Measurements from ENCODE around the gene PALM3.
A peak's percentile ranks its signal among the peaks of the same experiment; 100 is the strongest.

PALM3 gene

DNA sequence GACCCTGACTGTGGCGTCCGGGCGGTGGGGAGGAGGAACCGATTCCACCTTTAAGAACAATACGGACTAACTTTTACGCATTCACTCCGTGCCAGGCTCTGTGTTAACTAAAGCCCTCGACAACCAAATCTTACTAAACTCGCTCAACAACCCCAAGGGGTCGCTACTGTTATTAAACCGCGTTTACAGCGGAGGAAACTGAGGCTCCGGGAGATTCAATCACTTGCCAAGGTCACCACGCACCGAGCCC lies 27.5 kb upstream of the PALM3 start:
- no peak for DNase-seq (ENCODE audit: low read depth)

DNA sequence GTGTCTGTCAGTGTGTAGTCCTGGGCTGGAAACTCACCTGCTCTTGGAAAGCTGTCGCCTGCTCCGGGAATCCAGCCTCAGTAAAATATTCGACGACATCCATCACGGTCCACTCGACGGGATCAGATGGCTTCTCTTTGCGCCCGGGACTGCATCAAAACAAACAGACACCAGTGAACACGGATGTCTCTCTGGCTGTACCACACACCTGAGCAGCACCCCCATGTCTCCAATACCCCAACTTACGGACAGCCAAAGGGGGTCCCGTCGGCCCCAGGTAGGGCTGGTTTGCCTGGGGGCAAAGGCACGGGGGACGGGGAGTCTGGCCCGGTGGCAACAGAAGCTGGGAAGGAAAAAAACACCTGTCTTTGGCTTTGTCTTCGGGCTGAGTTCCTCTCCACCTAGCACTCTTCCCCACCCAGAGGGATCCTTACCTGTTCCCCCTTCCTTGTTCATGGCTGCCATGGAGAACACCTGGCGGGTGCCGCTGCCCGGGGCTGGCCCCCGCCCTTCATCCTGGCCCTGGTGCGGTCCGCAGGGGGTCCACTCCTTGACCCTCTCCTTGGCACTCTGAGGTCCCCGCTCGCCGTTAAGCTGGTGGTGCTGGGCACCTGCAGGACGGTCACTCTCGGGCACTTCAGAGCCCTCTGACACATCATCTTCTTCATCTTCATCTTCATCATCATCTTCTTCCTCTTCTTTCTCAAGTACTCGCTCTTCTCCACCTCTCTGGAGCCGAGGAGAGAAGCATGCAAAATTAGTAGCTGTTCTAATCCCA lies 26.9 kb upstream of the PALM3 start:
- DNase-seq (ENCODE audit: low read depth) = no peak

DNA sequence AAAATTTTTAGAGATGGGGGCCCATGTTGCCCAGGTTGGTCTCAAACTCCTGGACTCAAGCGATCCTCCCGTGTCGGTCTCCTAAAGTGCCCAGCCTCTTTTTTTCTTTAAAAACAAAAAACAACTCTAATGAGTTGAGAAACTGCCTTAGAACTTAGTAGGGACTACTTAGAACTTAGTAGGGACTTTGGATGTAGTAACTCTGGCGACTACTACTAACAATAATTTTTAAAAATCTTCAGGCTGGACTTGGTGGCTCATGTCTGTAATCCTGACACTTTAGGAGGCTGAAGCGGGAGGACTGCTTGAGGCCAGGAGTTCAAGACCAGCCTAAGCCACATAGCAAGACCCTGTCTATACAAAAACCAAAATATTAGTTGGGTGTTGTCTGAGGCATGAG lies 24.2 kb upstream of the PALM3 start:
- no peak for DNase-seq (ENCODE audit: low read depth)

DNA sequence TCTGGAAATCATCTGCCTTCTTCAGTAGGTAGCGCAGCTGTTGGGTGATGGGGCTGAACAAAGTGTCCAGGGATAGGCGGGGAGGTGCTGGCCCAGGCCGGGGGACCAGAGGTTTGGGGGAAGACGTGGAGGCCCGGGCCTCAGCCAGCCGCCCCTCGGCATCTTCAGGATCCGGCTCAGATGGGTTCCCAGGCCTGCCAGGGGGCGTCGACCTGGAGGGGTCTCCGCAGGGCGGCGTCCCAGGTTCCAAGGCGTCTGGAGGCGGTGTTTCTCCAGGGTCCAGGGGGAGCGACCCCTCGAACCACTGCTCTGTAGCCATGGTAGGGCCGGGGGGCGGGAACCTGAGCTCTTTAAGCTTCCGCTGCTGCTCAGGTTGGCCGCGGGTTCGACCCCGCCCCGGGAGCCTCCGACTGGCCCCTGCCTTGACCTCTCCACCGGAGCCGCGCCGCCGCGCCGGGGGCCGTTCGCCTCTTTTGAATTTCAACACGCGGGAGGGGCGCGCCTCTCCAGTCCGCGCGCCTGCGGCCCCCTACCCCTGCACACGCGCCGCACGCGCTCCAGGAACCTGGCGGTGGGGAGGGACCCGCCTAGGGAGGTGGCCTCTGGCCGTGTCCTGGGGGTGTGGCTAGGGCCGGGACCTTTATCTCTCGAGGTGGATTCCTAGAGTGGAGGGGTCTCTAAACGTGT lies 23.6 kb upstream of the PALM3 start, which contains the start of gene C19orf67:
C19orf67 (minus strand) TSS at position 475 of the 687 bp plus-strand sequence; CDS start at position 319, 156 bp downstream.
- DNase-seq (ENCODE audit: low read depth) = no peak

DNA sequence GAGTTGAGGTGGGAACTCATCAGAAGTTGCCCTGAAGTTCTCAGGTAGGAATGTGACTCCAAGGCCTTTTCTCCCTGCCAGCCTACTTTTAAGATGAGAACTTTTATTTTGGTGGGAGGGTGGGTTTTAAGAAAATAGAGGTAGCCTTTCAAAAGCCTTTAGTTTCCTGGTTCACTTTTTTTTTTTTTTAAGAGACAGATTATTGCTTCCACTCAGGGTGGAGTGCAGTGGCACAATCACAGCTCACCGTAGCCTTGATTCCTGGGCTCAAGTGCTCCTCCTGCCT lies 20.7 kb upstream of the PALM3 start:
- DNase-seq (ENCODE audit: low read depth) = no peak

DNA sequence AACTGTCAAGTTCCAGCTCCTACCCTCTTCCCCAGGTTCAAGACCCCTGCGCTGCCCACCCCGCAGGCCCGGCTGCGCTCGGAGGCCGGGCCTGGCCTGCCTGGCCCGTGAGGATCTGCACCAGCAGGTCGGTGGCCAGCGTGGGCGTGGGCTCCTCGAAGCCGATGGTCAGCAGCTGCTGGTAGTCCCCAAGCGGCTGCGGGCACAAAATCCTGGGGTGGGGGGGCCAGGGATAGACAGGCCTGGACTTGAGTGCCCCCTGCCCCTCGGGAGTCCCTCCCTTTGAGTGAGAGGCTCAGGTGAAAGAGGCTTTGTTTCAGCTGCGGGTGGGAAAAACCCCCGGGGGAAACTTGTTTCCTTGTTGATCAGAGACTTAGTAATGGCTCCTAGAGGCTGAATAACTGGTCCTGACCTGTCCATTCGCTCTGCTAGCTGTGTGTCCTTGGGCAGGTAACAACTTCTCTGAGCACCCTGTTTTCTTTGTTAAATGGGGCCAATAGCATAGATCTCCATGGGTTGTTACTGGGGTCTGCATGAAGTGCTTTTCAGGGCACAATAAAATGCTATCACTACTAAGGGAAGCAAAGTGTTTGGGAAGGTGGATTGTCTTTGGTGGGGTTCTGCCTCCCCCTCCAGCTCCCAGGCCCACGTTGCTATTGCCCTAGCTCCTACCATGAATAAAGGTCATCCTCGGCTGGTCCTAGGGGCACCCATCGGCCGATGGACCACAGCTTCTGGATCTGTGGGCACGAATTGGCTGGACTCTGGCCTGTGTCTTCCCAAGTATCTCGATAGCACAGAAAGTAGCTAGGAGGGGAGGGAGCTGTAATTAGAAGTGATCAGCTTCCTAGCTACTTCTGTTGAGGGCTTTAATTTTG lies 20.2 kb upstream of the PALM3 start:
- no peak for DNase-seq (ENCODE audit: low read depth)

DNA sequence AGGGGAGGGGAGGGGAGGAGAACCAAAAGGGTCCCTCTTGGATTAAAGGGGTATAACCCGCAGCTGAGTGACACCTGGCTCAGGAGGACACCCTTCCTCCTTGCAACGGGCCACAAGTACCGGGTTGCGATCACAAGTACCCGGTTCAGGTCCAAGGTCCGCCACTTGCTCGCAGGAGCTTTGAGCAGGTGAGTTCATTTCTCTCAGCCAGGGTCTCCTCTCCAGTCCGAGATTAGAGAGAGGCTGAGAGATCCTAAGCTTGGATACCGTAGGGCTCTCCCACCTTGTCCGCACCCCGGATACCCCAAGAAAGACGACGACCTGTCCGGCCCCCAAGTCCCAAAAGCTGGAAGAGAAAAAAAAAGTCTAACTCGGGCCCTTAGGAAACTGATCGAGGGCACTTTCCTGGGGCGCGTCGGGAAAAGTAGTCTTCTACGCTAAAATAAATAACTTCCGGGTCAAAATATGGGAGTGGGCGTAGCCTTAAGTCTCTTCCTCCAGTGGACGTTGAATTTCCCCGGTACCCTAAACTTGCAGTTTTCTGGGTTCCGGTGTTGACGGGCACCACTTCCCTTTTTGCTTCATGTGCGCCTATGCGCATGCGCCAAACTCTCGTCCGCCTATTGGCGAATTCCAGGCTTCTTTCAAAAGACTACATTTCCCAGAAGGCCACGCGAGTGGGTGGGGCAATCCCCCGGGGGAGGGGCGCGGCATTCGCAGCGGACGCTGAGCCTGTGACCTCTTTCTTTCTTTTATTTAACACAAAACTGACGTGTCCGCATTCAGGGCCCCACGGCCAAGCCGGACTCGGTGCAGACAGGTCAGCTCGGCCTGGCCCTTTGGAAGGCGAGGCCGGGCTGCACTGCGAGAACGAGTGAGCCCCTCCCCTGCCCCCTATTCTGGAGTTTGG lies 19.3 kb upstream of the PALM3 start:
- peak; percentile 98 for DNase-seq (ENCODE audit: low read depth)

DNA sequence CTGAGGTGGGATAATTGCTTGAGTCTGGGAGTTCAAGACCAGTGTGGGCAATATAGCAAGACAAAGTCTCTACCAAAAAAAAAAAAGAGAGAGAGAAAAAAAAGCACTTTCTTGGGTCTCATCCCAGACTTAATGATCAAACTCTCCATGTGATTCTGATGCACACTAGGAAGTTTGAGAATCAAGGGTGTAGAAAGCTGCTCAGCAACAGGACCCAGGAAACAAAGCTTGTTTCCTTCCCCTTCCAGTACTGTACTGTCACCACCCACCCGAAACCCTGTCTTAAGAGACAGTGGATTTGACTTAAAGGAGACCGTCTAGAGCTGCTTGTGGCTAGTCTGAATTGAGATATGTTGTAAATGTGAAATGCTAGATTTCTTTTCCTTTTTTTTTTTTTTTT lies 16.5 kb upstream of the PALM3 start:
- DNase-seq (ENCODE audit: low read depth) = no peak

DNA sequence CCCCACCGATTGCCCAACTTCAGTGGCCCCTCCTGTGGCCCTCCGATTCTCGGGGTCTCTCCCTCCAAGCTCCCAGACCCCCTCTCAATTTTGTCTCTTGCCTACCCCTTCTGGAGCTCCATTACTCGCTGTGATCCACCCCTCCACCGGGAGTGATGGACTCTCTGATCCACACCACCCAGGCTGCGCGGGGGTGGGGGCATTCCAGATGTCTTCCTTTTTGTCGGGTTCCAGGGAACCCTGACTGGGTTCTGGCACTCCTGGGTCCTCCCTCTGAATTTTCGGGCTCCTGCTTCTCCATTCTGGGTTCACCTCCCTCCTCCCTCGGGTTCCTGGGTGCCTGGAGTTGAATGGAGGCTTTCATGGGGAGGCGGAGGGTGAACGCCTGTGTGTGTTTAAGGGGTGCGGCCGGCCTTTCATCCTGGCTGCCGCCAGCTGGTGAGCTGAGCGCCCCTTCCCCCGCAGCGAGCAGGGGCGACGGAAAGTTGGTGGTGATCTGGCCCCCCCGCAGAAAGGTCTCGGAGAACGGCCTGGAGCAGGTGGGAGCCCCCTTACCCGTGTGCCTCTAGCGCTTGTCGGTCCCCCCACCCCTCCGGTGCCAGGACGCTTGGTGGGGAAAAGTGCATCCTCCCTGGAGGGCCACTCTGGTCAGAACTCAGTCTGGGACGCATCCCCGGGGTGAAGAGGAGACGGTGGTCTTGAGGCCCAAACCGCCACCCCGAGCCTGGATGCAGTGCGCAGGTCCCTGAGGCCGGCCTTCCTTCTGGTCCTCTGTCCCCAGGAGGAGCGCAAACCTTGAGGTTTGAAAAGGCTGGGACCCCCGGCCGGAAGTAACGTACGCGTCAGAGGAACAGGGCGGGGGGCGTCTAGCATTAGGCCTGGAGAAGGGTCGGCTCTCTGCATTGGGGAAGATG lies 12.3 kb upstream of the PALM3 start:
- no peak for DNase-seq (ENCODE audit: low read depth)

DNA sequence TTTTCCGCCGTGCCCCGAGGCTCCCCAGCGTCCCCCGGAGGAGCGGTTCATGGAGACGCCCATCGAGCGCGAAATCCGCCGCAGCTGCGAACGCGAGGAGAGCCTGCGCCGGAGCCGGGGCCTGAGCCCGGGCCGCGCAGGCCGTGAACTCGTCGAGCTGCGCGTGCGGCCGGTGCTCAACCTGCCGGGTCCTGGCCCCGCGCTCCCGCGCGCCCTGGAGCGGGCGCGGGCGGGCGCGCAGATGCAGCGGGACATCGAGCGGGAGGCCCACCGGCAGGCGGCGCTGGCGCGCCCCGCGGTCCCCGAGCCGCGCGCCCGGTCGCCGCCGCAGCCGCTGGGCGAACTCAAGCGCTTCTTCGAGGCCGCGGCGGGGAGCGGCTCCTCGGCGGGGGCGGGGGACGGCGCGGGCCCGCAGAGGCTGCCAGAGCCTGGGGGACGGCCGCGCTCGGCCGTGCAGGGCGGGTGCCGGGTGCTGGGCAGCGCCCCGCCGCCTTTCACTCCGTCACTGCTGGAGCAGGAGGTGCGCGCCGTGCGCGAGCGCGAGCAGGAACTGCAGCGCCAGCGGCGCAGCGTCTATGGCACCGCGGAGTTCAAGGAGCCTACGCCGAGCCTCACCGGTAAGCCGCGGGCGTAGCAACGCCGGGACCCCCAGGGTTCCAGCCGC lies 11.5 kb upstream of the PALM3 start:
- DNase-seq (ENCODE audit: low read depth) = no peak

DNA sequence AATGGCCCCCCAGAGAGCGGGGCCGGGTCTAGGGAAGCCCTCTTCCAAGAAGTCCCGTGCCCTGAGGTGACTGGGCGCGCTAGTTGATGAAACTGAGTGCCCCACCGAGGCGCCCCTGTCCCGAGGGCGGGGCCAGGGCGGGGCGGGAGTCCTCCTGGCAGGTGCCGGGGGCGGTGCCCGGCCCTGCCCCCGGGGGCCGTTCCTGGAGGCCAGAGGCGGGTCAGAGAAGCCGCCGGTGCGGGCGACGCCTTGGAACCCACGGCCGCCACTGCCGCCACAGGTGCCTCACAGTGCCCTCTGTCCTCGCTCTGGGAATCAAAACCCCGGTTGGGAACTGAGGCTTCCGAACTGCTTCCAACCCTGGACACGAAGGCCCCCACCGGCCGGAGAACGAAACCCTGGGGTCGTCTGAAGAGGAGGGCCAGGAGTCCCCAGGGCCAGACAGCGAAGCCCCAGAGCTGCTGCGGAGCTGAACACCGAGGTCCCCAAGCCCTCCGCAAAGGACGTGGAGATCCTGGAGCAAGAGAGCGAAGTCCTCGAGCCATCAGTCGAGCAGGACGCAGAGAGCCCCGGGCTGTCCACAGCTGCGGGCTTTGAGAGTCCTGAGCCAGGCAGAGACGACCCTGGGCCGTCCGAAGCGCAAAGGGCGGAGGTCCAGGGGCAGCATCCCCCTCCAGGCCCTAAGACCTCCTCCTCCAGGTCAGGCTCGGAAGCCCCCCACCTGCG lies 10.8 kb upstream of the PALM3 start, which contains the start of gene MISP3:
MISP3 (plus strand) TSS at position 252 of the 726 bp plus-strand sequence. CDS start 524 bp downstream, outside the sequence.
- DNase-seq (ENCODE audit: low read depth) = no peak

DNA sequence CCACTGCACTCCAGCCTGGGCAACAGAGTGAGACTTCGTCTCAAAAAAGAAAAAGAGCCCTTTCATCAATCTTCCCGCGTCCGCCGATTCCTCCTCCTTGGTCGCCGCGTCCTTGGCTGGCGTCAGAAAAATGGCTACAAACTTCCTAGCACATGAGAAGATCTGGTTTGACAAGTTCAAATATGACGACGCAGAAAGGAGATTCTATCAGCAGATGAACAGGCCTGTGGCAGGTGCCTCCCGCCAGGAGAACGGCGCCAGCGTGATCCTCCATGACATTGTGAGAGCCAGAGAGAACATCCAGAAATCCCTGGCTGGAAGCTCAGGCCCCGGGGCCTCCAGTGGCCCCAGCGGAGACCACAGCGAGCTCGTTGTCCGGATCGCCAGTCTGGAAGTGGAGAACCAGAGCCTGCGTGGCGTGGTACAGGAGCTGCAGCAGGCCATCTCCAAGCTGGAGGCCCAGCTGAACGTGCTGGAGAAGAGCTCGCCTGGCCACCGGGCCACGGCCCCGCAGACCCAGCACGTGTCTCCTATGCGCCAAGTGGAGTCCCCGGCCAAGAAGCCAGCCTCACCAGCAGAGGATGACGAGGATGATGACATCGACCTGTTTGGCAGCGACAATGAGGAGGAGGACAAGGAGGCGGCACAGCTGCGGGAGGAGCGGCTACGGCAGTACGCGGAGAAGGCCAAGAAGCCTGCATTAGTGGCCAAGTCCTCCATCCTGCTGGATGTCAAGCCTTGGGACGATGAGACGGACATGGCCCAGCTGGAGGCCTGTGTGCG lies 8.6 kb upstream of the PALM3 start:
- no peak for DNase-seq (ENCODE audit: low read depth)

DNA sequence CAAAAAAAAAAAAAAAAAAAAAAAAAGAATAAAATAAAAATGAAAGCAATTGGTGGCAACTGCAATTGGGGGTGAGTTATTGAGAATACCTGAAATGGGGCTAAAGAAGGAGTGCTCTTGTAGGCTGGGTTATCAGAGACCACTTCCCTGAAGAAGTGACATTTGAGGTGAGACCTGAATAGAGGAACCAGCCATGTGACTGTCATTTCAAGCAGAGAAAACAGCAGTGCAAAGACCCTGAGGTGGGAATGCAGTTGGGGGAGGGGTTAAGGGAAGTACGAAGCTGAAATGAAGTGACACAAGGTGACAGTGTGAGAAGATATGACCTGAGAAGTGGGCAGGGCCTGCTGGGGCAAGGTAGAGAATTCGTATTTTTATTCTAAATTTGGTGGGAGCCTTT lies 4.3 kb upstream of the PALM3 start:
- no peak for DNase-seq (ENCODE audit: low read depth)

DNA sequence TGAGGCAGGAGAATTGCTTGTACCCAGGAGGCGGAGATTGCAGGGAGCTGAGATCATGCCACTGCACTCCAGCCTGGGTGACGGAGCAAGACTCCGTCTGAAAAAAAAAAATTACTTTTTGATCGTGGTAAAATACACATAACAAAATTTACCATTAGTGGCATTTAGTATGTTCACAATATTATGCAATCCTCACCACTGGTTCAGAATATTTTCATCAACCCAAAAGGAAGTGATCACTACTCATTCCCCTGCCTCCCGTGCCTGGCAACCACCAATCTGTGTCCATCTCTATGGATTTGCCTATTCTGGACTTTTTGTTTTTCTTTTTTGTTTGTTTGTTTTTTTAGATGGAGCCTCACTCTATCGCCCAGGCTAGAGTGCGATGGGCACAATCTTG lies 1.2 kb upstream of the PALM3 start:
- DNase-seq (ENCODE audit: low read depth) = no peak

DNA sequence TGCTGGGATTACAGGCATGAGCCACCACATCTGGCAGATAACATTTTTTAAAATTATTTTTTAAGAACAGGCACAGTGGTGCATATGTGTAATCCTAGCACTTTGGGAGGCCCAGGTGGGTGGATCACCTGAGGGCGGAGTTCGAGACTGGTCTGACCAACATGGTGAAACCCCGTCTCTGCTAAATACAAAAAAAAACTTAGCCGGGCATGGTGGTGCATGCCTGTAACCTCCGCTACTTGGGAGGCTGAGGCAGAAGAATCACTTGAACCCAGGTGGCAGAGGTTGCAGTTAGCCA lies 631 bp upstream of the PALM3 start:
- no peak for DNase-seq (ENCODE audit: low read depth)

DNA sequence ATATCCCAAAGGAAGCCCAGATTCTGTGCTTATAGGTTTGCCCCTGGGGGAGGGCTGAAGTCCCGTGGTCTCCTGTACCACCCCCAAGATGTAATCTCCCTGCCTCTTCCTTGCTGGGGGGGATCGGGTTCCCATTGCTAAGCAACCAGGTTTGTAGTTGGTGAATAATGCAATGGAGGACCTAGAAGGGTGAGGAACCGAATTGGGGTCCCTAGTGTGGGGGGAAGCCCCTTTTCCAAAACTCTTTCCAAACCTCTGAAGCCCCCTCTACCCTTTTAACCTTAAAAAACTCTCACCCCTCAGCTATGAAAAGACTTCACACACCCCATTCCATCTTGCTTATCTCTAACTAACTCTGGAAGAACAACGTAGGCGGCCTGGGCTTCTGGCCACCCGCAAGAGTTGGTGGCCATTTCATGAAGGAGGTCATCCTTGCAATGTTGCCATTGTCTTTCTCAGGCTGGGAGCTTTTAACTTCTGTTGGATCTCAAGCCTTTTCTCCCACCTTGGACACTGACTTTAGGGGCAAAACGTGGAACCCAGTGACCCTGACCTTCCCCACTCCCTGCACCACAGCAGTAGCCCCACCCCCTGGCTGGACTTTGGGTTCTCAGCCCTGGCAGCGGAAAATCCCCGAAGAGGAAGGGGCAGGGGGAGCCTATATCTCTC lies 661 bp downstream of the PALM3 start:
- DNase-seq (ENCODE audit: low read depth) = no peak

DNA sequence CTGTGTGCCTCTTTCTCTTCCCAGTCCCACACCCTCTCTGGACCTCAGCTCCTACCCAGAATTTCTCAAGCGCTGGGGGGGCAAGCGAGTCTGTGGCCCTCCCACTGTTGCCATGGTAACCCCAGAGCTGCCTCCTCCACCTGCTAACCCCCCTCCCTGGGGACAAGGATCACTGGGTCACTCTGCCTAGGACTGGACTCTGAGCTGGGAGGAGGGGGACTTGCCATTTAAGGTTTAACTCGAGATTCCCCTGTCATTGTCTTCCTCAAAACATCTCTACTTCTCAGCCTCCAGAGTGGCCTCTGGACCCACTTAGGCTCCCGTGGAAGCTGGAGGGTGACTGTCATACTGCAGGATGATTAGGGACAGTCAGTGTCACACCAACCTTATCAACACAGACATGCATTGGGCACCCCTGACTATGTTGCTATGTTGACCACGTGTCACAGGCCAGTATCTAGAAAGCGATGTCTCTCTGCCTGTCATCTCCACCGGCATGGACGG lies 2.2 kb downstream of the PALM3 start:
- DNase-seq (ENCODE audit: low read depth) = no peak

DNA sequence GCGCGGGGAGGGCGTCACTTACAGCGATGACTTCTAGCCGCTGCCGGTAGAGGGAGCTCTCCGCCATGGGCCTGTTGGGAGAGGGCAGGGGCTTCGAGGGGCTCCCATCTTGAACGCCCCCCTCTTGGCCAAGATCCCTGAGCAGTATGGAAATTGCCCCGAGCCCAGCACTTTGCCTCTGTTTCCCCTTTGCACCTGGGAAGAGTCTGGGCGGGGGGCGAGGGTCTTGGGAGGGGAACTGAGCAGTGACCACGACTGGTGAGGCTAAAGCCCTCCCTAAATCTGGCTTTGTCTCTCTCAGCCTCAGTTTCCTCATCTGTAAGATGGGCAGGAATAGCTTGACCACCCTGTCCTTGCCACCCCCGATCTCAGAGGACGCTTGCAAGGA lies 2.8 kb downstream of the PALM3 start:
- no peak for DNase-seq (ENCODE audit: low read depth)

All from HS-27A (cell line).